Measurements from ENCODE around the gene MACROD1.

Gene MACROD1

DNA sequence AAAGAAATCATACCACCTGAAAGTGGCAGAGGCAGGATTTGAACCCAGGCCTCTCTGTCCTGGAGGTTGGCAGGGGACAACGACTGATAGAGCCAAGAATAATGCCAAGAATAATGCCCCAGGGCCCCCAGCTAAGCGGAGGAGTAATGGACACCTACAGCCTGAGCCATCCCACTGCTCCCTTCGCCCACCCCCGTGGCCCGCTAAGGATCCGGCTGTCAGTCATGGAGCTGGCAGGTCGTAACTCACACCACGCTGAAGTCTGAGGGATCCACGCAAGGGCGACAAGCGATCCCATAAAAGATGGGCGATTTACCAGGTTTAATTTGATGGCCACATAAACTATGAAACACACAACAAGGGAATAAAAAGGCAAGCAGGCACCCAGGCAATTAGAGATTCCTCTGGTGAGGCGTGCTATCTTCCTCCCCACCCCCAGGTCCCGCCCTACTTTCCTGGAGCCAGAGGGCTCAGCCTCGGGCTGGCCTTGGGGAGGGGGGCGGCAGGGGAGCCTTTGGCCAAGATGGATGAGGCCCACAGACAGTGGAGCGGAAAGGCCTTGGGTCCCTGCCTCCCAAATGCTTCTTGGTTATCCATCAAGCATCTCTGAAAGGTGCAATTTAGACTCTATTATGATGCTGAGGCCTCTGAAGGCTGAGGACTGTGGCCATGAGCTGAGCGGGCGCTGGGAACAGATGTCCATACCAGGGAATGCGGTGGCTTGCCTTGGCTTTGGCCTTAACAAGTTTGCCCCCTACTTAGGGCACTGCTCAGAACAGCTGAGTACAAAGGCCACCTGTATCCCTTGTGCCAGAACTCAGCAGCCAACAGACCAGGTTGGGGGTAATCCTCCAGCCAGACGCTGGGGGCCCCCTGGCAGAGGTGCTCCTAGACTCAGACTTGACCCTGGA, 55.2 kb downstream of the MACROD1 start:
- no peak for DNase-seq

- no peak for DNase-seq
These were observed 56.6 kb downstream of the MACROD1 start for GRCh38 chr11:64109332-64109731.

DNA sequence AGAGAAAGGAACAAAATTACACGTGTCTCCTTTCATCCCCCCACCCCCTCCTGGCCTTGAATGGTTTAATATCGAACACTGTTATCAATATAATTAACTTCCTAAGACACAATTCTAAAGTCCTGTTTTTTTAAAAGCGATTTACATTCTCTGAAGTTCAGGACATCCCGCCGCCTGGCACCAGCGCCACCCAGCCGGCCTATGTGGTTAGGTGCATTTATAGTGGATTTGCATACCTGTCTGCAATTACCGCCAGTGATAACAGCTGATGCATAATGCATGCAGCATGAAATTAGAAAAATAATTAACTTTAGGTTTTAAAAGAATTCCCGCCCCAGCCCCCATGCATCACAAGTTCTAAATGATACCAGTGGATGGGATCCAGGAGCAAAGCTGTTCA, 58.6 kb downstream of the MACROD1 start:
- no peak for DNase-seq

DNA sequence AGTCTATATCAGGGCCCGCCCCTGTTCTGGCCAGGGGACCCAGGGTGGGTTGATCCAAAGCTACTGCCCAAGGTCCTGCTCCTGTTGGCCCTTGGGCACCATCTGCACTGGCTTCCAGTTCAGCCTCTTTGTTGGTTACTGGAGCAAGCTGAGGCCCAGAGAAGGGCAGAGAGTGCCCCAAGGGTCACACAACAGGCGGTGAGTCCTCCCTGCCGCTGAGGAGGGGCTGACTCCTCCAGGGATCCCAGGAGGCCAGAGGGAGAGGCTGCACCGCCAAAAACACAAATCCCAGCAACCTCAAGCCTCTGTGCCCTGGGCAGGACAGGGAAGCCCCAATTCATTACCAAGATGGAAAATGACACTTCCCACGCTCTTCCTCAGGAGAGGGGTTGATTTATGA, 61.3 kb downstream of the MACROD1 start:
- no peak for DNase-seq

DNA sequence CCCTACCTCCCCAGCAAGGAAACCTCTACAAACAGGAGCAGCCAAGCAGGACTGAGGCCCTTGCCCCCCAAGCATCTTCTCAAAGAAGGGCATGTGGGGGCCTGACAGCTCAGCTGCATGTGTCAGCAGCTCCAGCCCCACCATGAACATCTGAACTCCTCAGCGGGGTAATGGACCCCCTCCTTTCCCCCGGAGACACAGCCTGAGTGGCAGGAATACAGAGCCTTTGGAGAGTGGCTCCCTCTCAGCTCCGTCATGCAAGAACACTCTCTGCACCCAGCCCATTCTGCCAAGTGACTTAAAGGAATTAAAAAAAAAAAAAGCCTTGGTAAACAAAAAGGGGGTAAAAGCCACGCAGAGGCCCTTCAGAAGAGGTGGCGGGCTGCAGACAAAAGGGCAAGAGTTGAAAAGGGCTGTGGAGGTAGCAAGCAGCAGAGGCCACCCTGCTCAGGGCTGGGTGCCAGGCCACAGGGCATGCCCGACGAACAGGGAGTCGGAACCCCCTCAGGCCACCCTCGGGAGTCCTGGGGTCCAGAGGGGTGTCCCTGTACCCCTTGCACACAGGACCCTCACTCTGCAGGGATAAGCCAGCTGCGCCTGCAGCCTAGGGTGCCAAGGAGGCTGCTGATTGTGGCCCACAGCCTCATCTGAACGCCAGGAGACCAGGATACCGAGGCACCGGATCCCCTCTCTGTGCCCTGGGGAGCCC, 62.5 kb downstream of the MACROD1 start:
- DNase-seq, result no peak

GRCh38 chr11:64102005-64102738, 63.7 kb downstream of the MACROD1 start:
- no peak for DNase-seq

DNA sequence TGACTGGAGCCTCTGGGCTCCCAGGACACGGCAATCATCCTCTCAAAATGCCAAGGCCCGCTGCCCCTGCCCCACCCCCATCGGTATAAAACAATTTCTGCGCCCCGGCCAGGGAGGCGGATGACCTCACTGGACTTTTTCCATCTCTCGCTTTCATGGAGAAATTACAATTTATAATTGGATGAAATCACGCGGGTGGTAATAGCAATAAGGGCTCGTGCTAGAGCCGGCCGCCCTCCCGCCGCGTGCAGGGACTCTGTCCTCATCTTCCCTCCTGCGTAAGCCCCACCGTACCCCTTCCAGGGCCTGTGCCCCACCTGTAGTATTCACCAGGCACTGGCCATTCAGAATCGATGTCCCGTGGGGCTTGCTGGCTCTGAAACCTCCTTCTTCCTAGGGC, 64.5 kb downstream of the MACROD1 start:
- no peak for DNase-seq

DNA sequence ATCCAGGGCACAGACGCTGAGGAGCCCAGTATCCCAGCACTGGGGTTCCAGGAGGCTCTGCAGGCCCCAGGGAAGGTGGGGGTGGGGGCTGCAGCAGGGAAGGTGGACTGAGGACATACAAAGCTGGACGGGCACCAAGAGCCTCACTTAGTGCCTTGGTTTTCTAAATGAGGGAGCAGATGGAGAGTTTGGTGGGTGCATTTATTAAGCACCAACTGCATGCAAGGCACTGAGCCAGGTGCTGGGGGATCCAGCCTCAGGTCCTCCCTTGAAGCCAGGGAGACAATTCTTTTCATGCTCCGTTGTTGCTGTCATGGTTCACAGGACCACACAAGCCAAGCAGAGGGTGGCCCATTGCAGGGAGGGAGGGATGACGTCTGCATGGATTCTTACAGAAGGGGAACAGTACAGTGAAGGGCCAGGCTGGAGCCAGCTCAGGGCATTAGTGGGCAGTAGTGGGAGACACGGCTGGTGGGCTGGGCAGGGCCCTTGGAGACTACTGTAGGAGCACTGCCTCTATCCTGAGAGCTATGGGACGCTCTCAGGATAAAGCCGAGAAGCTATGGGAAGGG, 65.0 kb downstream of the MACROD1 start:
- DNase-seq, result no peak

- no peak for DNase-seq
These were observed 65.6 kb downstream of the MACROD1 start for GRCh38 chr11:64100360-64100759.

DNA sequence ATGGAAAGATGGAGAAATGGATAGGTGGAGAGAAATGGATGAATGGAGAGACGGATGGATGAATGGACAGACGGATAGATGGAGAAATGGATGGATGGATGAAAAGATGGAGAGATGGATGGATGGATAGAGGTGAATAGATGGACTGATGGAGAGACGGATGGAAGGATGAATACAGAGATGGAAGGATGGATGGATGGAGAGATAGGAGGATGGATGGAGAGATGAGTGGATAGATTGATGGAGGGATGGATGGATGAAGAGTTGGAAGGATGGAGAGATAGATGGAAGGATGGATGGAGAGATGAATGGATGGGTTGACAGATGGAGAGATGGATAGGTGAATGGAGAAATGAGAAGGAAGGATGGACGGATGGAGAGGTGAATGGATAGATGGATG, 66.5 kb downstream of the MACROD1 start:
- DNase-seq, result no peak

GRCh38 chr11:64098318-64098831, 67.5 kb downstream of the MACROD1 start:
- DNase-seq, result no peak

- DNase-seq, result no peak
These were observed 68.2 kb downstream of the MACROD1 start for GRCh38 chr11:64097468-64098317.

GRCh38 chr11:64096835-64097234, 69.1 kb downstream of the MACROD1 start:
- DNase-seq, result no peak

DNA sequence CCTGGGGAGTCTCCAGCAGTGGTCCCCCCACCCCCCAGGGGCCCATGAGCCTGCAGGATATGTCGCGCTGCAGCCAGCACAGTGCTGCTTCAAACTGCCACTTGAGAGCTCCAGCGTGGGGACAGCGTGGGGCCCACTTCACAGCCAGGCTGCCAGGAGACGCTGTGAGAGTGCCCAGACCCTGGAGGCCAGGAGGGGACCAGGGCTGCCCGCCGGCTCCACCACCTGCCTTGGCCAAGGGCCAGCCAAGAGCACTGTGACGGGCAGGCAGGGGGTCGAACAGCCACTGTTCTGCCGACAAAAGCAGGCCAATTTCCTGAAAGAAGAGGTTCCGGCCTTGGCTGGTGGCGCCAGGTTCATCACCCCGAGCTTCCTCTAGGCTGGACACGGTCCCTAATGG, 70.0 kb downstream of the MACROD1 start:
- no peak for DNase-seq

DNA sequence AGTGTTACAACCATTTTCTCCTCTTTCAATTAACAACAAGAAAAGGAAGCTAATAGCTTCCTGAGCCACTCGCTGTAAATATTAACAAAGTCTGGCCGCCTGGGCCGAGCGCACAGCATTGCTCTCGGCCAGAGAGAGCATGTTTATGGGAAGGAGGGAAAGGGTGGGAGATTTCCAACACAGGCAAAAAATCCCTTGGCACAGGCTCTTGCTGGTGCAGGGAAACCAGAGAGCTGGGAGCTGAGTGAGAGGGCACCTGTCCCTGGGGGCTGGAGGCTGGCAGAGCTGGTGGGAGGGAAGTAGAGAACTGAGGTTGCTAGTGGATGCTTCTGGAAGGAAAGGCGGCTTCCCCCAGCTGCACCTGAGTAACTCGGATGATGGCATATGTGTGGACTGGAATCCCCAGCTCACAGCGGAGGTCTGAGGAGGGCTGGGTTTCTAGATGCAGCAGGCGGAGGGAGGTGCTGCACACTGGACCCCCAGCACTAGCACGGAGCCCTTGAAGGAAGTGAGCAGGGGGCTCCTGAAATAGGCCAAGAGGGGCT, 70.6 kb downstream of the MACROD1 start:
- no peak for DNase-seq

DNA sequence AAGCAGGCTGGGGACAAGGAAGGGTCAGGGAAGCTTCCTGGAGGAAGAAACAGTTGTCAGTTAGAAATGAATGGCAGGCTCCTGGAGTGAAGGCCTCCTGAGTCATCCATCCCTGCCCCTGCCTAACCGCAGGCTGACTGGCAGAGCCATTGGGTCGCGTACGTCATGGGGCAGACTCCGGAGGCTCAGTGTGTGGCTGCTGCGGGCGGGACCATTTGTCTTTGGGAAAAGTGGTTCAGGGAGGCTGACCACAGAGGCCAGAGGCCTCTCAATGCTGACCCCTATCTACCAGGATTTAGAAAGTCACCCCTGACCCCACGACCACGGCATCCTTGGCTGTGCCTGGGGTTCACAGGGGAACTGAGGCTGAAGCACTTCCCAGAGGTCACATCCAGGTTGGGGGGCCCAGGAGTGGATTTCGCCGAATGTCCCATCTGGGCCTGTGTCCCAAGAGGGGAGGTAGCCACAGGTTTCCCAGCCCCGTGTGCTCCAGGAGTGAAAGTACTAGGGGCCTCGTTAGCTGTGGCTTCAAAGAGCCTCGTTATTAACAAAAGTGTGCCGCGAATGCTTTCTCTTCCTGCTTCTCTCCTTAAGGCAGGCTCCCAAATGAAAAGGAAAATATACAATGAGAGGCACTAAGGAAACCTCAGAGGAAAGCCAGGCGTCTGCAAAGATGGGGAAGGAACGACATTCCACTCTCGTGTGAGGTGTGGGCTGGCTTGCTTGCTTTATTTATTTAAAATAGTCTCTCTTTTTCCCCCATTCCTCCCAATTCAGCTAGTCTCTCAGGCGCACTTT, 71.3 kb downstream of the MACROD1 start:
- peak; percentile 2 for DNase-seq

DNA sequence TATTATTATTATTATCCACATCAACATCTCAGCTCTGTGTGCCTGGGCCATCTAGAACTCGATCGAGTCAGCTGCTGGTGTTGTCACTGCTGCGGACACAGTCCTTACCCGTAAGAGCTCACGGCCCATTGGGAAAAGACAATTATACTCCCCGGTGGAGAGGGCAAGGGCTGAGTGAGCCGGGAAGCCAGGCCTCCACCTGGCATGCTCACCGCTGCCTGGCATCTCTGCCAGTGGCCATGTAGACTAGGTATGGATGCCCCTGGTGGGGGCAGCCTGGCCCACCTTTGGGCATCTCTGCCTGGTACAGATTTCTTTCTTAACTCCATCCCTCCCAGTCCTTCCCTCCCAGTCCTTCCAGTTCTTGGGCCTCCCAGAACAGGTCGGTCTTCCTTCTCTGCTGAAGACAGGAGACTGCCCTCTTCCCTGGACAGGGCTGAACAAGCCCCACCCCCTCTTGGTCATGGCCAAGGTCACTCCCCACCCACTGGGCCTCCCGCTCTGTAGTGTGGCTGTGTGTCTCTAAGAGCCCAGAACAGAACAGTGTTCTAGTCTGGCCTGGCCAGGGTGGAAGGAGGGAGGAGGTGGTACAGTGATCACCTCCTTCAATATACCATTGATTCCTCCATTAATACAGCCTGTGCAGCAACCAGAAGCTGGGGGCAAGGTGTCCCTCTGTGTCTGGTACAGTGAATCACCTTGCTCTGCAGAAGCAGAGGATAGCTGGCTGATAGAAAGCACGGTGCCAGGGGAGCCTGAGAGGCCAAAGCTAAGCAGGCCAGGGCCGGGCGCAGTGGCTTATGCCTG, 72.5 kb downstream of the MACROD1 start:
- DNase-seq, result no peak

DNA sequence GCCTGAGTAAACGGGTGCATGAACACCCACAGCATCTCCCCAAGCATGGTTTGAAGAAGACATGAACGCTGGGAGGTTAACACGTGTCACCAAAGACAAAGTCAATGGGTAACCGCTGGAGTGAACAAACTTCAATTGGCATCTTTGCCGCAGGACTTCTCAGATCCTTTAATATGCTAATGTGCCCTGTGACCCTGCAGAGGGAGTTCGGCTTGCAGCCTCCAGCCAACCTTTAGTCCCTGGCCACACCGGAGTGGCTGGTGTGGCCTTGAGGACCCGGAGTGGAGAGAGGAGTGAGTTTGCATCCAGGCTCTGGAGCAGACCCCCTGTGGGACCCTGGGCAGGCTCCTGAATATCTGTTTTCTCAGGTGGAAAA, 73.2 kb downstream of the MACROD1 start:
- DNase-seq, result no peak

- DNase-seq, result no peak
These were observed 73.7 kb downstream of the MACROD1 start for GRCh38 chr11:64092111-64092760.
